ENCODE data around the gene GGCX. TPM values are rescaled to one million over a fixed set of nuclear protein-coding genes. Genes with fewer than 3 reads are reported as not detected.
A peak's percentile ranks its signal among the peaks of the same experiment; 100 is the strongest.

Gene GGCX
- total and polyA plus RNA-seq, 2 experiments from 2014 or later = 24.3 to 32.0 TPM

GRCh38 chr2:85585781-85586105, 24.4 kb upstream of the GGCX start:
- no peaks in the 10 kb centered on the region for H3K27me3 ChIP-seq
- no peak overlapping the region for H3K4me3 ChIP-seq
- peaks cover 22% of the 10 kb centered on the region for H3K4me1 ChIP-seq (ENCODE audit: low read depth)
- H3K9me3 ChIP-seq (ENCODE audit: low read depth) = no peaks in the 10 kb centered on the region
- no peaks in the 10 kb centered on the region for H3K36me3 ChIP-seq
- peak in 1 of 2 donors; percentile 35 for DNase-seq (ENCODE audit: low read depth in 1 of 2, low spot score in 1 of 2)
- TF ChIP-seq CTCF (IDR thresholded peaks at IDR 0.05; ENCODE audit: low read depth, low read length) = no peak
- H3K27ac ChIP-seq = no peak overlapping the region

GRCh38 chr2:85584857-85585780, 23.8 kb upstream of the GGCX start:
- Histone ChIP-seq H3K27me3 (no peaks in the 10 kb centered on the region), H3K36me3 (no peaks in the 10 kb centered on the region), H3K4me3 (no peak overlapping the region), H3K4me1 (ENCODE audit: low read depth) (peaks cover 22% of the 10 kb centered on the region), H3K27ac (peak overlapping the region; percentile 40), H3K9me3 (ENCODE audit: low read depth) (no peaks in the 10 kb centered on the region)
- TF ChIP-seq CTCF (IDR thresholded peaks at IDR 0.05; ENCODE audit: low read depth, low read length) = no peak
- DNase-seq (ENCODE audit: low read depth in 1 of 2, low spot score in 1 of 2) = peak in 1 of 2 donors; percentile 64

- DNase-seq (ENCODE audit: low read depth in 1 of 2, low spot score in 1 of 2) = peak in 1 of 2 donors; percentile 41
- Histone ChIP-seq H3K36me3 (no peaks in the 10 kb centered on the region), H3K27me3 (no peaks in the 10 kb centered on the region), H3K4me1 (ENCODE audit: low read depth) (peaks cover 25% of the 10 kb centered on the region), H3K27ac (peak within 1 kb of the TSS; percentile 40), H3K9me3 (ENCODE audit: low read depth) (no peaks in the 10 kb centered on the region), H3K4me3 (no peak within 1 kb of the TSS)
- TF ChIP-seq CTCF (IDR thresholded peaks at IDR 0.05; ENCODE audit: low read depth, low read length) = no peak
Measured at GRCh38 chr2:85584354-85584856, 23.1 kb upstream of the GGCX start, which contains the start of gene VAMP5. TSS of gene VAMP5 (plus strand) at chr2:85584431. CDS start at chr2:85584491, 60 bp downstream.

- Histone ChIP-seq H3K4me1 (ENCODE audit: low read depth) (peaks cover 28% of the 10 kb centered on the region), H3K27ac (no peak overlapping the region), H3K36me3 (no peaks in the 10 kb centered on the region), H3K9me3 (ENCODE audit: low read depth) (no peaks in the 10 kb centered on the region), H3K4me3 (no peak overlapping the region), H3K27me3 (no peaks in the 10 kb centered on the region)
- no peak for TF ChIP-seq CTCF (IDR thresholded peaks at IDR 0.05; ENCODE audit: low read depth, low read length)
- no peak for DNase-seq (ENCODE audit: low read depth in 1 of 2, low spot score in 1 of 2)
Measured at GRCh38 chr2:85583667-85584353, 22.5 kb upstream of the GGCX start.

- Histone ChIP-seq H3K36me3 (no peaks in the 10 kb centered on the region), H3K4me3 (no peak overlapping the region), H3K9me3 (ENCODE audit: low read depth) (no peaks in the 10 kb centered on the region), H3K27me3 (no peaks in the 10 kb centered on the region), H3K4me1 (ENCODE audit: low read depth) (peaks cover 31% of the 10 kb centered on the region), H3K27ac (no peak overlapping the region)
- TF ChIP-seq CTCF (IDR thresholded peaks at IDR 0.05; ENCODE audit: low read depth, low read length) = no peak
- no peak for DNase-seq (ENCODE audit: low read depth in 1 of 2, low spot score in 1 of 2)
Measured at GRCh38 chr2:85582492-85582891, 21.2 kb upstream of the GGCX start.
